GM21515 (cell line): Measurements from ENCODE around the gene ZNF469.

ENCODE experiments used
- ATAC-seq: cut with Tn5 transposase; IDR thresholded peaks from one replicate; pipeline ENCODE4 v1.9.1; 2021; ENCODE audit not compliant: unreplicated experiment

ZNF469 gene

DNA sequence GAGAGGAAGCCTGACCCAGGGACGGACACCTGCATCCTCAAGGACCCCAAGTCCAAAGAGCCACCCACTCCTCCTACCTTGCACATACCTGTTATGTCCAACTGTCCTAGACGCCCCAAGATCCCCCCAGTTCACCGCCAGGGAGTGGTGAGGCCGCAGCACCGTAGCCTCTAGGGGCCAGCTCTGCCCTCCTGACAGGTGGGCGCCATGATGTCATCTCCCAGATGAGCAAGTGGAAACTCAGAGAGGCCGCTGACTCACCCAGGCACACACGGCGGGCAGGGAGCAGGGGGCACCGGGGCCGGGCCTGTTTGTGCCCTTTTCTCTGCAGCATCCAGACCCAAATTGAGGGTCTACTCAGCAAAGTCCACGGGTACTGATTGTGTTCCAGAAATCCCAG is 4.8 kb upstream of the ZNF469 start:
- ATAC-seq, result no peak

DNA sequence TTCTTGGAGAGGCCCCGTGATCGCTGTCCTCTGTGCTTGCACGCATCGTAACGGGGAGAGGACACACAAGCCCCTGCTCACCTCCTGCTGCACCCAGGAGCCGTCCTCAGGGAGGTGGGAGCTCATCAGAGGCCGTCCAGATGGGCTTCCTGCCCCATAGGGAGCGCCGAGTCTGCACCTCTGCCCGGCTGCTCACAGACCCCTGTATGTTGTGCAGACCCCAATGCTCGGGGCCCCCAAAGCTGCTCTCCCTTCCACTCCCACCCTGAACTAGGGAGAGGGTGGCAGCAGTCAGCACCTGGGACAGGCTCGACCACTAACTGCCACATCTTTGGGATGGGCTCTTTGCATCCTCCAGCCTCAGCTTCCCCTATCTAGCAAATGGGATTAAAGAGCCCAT is 4.4 kb upstream of the ZNF469 start:
- no peak for ATAC-seq

- ATAC-seq, result no peak
Observed at GRCh38 chr16:88378836-88379693, 3.7 kb upstream of the ZNF469 start.

- ATAC-seq, result no peak
Observed at GRCh38 chr16:88379694-88380040, 3.1 kb upstream of the ZNF469 start.

- ATAC-seq, result no peak
Observed at GRCh38 chr16:88380099-88380498, 2.7 kb upstream of the ZNF469 start.

- ATAC-seq, result no peak
Observed at GRCh38 chr16:88380619-88381018, 2.1 kb upstream of the ZNF469 start.

DNA sequence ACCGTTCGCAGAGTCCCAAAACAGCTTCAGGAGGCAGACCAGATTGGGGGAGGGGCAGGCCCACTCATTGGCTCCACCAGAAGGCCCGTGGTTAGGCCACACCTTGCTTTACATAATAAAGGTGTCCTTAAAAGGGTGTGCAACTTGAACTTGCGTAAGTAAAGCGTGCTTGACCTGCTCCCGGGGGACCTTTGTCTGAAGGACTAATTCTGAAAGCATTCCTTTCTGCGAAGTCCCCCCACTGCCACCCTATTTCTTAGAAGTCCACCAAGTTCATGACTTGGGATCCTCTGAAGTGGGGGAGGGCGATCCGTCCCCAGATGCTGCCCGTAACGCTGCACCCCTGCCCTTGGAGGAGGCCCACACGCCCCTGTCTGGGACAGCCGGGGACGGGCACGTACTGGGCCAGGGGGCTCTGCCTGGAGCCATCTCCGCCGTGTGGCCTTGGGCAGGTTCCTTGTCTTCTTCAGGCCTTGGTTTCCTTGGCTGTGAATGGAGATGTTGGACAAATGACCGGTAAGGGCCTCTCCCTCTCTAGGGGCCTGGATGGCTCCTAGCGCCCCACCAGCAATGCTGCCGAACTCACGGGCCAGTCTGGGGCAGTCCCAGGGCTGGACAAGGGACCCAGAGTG is 823 bp upstream of the ZNF469 start:
- ATAC-seq, result no peak

GRCh38 chr16:88383401-88384221 is 852 bp downstream of the ZNF469 start:
- ATAC-seq, result no peak

DNA sequence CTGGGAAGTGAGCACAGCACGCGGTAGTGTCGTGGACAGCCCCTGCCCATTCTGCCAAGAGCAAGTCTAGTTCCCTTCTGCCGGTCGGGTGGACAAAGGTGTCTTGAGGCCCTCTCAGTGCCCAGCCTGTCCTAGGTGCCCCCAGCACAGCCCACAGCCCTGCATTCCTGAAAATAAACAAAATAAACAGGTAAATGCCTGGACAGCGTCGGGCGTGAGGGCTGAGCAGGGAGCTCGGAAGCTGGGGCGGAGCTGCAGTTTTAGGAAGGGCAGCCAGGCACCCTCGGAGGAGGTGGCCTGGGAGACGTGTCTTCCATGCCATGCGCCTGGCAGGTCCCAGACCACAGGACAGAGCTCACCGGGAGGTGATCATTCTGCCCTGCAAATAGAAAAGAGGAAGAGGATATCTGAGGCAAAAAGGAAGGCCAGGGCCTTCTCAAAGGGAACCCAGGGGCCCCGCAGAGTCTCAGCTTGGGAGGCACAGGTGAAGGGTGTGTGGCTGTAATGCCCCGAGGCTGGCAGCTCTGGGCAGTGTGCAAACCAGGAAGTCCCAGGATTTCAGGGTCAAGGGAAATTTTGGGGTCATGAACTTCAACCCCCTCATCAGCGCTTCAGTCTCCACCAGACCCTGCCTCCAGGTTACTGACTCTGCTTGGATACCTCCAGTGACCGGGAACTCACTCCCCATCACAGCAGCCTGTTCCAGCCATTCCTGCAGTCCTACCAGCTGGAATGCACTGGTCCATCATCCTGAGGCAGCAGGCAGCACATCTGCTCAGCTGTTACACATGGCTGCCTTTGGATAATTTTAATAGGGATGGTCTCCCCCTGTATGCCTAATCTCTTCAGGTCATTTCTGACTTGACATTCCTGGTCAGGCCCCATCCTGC is 1.7 kb downstream of the ZNF469 start:
- no peak for ATAC-seq

DNA sequence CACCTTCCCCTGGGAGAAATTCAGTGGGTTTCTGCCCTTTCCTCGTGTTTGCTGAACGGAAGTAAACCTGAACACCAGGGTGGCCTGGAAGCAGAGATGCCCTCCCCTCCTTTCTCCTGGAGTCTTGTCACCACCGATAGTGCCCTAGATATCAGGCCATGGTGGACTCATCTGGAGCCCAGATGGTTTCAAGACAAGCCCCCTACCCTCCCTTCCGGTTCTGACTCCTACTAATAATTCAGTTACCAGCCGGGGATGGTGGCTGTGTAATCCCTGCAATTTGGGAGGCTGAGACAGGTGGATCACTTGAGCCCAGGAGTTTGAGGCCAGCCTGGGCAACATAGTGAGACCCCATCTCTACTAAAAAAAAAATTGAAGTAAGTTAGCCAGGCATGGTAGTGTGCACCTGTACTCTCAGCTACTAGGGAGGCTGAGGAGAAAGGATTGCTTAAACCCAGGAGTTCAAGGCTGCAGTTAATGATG is 2.4 kb downstream of the ZNF469 start:
- ATAC-seq, result no peak

GRCh38 chr16:88385831-88386815 is 3.4 kb downstream of the ZNF469 start:
- ATAC-seq, result no peak

- no peak for ATAC-seq
Observed at GRCh38 chr16:88387180-88387765, 4.5 kb downstream of the ZNF469 start.

- ATAC-seq, result no peak
Observed at GRCh38 chr16:88387941-88388627, 5.3 kb downstream of the ZNF469 start.

- ATAC-seq, result no peak
Observed at GRCh38 chr16:88389191-88389590, 6.4 kb downstream of the ZNF469 start.

GRCh38 chr16:88389621-88390160 is 6.9 kb downstream of the ZNF469 start:
- ATAC-seq, result no peak

DNA sequence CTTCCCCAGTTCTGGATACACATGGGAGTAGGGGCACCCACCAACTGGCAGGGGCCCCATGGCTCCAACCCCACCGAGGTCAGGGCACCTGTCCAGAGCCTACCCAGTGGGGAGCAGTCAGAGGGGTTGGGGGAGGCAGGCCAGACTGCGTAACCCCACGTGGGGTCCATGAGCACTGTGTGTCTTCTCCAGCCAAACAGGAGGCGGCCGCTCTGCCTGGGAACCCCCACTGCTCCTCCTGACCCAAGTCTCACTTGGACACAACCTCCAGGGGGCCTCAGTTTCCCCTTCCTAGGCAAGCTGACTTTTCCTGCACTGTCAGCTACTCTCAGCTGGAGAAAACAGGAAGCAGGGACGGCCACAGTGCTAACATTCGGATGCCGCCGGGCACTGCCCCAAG is 7.5 kb downstream of the ZNF469 start:
- ATAC-seq, result no peak

GRCh38 chr16:88390735-88391134 is 8.0 kb downstream of the ZNF469 start:
- no peak for ATAC-seq

- ATAC-seq, result no peak
Observed at GRCh38 chr16:88391144-88391850, 8.5 kb downstream of the ZNF469 start.
